ENCODE results near the gene URB1.

DNA sequence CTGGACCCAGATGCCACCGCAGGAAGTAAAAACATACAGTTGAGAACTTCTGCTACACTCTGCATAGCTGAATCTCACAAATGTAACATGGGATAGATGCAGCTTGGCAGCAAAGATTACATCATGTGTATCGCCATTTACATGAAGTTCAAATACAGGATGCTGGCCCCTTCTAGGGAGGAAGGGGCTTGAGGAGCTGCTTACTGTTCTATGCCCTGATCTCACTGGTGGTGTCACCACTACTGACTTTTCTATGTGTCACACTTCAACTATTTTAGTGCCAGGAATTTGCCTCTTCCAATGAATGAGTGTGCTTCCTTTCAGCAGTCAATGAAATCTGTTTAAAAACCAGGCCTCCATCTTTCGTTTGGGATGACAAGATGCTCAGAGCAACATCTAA is 63.0 kb downstream of the URB1 start:
- TF ChIP-seq, protein P1, sequence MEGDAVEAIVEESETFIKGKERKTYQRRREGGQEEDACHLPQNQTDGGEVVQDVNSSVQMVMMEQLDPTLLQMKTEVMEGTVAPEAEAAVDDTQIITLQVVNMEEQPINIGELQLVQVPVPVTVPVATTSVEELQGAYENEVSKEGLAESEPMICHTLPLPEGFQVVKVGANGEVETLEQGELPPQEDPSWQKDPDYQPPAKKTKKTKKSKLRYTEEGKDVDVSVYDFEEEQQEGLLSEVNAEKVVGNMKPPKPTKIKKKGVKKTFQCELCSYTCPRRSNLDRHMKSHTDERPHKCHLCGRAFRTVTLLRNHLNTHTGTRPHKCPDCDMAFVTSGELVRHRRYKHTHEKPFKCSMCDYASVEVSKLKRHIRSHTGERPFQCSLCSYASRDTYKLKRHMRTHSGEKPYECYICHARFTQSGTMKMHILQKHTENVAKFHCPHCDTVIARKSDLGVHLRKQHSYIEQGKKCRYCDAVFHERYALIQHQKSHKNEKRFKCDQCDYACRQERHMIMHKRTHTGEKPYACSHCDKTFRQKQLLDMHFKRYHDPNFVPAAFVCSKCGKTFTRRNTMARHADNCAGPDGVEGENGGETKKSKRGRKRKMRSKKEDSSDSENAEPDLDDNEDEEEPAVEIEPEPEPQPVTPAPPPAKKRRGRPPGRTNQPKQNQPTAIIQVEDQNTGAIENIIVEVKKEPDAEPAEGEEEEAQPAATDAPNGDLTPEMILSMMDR (IDR thresholded peaks at IDR 0.05) = no peak
- TF ChIP-seq EP300 (IDR thresholded peaks at IDR 0.05; ENCODE audit: low read depth) = no peak
- no peak for TF ChIP-seq POLR2AphosphoS5 (IDR thresholded peaks at IDR 0.05)

All from transverse colon (tissue), 4 donors.